Smooth muscle cell (in vitro differentiated cells): ENCODE data around the gene PROK2. TPM values are rescaled to one million over a fixed set of nuclear protein-coding genes. Genes with fewer than 3 reads are reported as not detected.

Experiments used
- DNase-seq: peaks from one replicate; lab custom pipeline; 2025; ENCODE audit not compliant: unreplicated experiment; lab: John Stamatoyannopoulos, UW
- H2AFZ ChIP-seq: fragments of 200-600 bp; sonication (generic); 2 replicates; pipeline ENCODE4 v1.6.0; 2016; ENCODE audit warnings: antibody characterized with exemption, low read depth, mild to moderate bottlenecking
- H3F3A ChIP-seq: fragments of 200-600 bp; sonication (generic); 2 replicates; pipeline ENCODE4 v1.6.0; 2017; ENCODE audit warnings: antibody characterized with exemption, low read depth
- H3K27ac ChIP-seq: fragments of 200-600 bp; sonication (generic); 2 replicates; pipeline ENCODE4 v1.5.1; 2016; ENCODE audit warnings: low read depth, mild to moderate bottlenecking
- H3K27me3 ChIP-seq: fragments of 200-600 bp; sonication (generic); 2 replicates; pipeline ENCODE4 v1.6.1; 2016; ENCODE audit warnings: low read depth, mild to moderate bottlenecking
- H3K36me3 ChIP-seq: fragments of 200-600 bp; sonication (generic); 2 replicates; pipeline ENCODE4 v1.5.1; 2016; ENCODE audit warnings: low read depth
- H3K4me1 ChIP-seq: fragments of 200-600 bp; sonication (generic); 2 replicates; pipeline ENCODE4 v1.5.1; 2016; ENCODE audit warnings: low read depth
- H3K4me2 ChIP-seq: fragments of 200-600 bp; sonication (generic); 2 replicates; pipeline ENCODE4 v1.6.0; 2016; ENCODE audit warnings: mild to moderate bottlenecking
- H3K4me3 ChIP-seq: fragments of 200-600 bp; sonication (generic); 2 replicates; pipeline ENCODE4 v1.5.1; 2016; ENCODE audit warnings: mild to moderate bottlenecking
- H3K79me2 ChIP-seq: fragments of 200-600 bp; sonication (generic); 2 replicates; pipeline ENCODE4 v1.6.0; 2016; ENCODE audit warnings: low read depth, mild to moderate bottlenecking
- H3K9ac ChIP-seq: fragments of 200-600 bp; sonication (generic); 2 replicates; pipeline ENCODE4 v1.6.0; 2016; ENCODE audit warnings: low read depth
- H3K9me3 ChIP-seq: fragments of 200-600 bp; sonication (generic); replicated peaks from 2 replicates; pipeline ENCODE4 v1.5.1; 2016; ENCODE audit warnings: low read depth
- H4K20me1 ChIP-seq: fragments of 200-600 bp; sonication (generic); 2 replicates; pipeline ENCODE4 v1.6.0; 2016; ENCODE audit warnings: low read depth
- WGBS: methylation state at CpG from one replicate; pipeline ENCODE4 v1.1.7; 2016; ENCODE audit warnings: low lambda C conversion rate; 5-methylcytosine and 5-hydroxymethylcytosine counted together
- polyA plus RNA-seq: library from polyadenylated mRNA; unstranded; fragments of >200 nt; fragmentation: Nextera tagmentation; extraction: Ambion mirVana; gene quantifications from 2 replicates; pipeline ENCODE4 v1.2.1, GENCODE V29; 2016
- total RNA-seq: library from RNA; depleted of rRNA; stranded (reverse); fragments of >200 nt; gene quantifications from 2 replicates; pipeline ENCODE4 v1.2.3, GENCODE V29; 2014
- TF ChIP-seq, protein P1 (sequence below): fragments of 200-600 bp; sonication (generic); IDR thresholded peaks from 2 replicates; pipeline ENCODE4 v1.5.1; 2017; ENCODE audit warnings: borderline replicate concordance, mild to moderate bottlenecking, antibody characterized with exemption; ENCODE audit not compliant: insufficient read depth, poor library complexity, severe bottlenecking

Gene PROK2
- total and polyA plus RNA-seq, 2 experiments from 2014 or later = not detected

DNA sequence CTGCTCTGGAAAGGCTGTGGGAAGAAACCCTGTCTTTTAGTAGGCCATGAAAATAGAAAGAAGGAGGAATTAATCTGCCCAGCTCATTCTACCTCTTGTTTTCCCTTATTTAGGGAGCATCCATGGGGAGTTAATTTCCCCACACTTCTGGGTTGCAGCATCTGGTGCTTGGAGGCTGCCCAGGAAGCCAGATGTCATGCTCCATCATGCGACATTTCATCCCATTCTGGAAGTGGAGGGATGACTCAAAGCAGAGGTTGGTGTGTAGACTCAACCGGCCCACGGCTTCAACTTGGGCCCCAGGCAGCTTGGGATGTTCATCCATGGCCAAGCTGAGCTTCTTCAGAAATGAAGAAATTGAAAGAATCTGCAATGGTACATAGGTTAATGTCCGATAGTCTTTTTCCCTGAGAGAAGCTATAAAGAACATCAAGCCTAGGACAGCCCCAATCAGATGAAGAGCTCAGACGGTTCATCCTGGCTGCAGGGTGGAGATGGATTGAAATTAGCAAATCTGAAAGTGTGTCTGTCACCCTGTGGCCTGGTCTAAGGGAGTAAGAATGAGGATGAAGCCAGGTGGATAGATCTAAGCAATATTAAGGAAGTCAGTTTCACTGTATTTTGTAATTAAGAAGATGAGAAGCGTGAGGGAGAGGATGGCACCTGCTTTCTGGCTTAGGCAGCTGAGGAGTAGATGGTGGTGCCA lies 24.5 kb upstream of the PROK2 start:
- Histone ChIP-seq H3K4me1 (no peaks in the 10 kb centered on the region), H3K36me3 (no peaks in the 10 kb centered on the region), H3F3A (no peaks in the 10 kb centered on the region), H3K9ac (no peak overlapping the region), H2AFZ (no peak overlapping the region), H3K27me3 (no peaks in the 10 kb centered on the region), H3K4me2 (no peak overlapping the region), H3K27ac (no peak overlapping the region), H4K20me1 (no peaks in the 10 kb centered on the region), H3K4me3 (no peak overlapping the region), H3K9me3 (no peaks in the 10 kb centered on the region), H3K79me2 (no peaks in the 10 kb centered on the region)
- WGBS = 92% methylated on average over 6 of the region's 6 CpGs
- no peak for DNase-seq
- TF ChIP-seq, protein P1, sequence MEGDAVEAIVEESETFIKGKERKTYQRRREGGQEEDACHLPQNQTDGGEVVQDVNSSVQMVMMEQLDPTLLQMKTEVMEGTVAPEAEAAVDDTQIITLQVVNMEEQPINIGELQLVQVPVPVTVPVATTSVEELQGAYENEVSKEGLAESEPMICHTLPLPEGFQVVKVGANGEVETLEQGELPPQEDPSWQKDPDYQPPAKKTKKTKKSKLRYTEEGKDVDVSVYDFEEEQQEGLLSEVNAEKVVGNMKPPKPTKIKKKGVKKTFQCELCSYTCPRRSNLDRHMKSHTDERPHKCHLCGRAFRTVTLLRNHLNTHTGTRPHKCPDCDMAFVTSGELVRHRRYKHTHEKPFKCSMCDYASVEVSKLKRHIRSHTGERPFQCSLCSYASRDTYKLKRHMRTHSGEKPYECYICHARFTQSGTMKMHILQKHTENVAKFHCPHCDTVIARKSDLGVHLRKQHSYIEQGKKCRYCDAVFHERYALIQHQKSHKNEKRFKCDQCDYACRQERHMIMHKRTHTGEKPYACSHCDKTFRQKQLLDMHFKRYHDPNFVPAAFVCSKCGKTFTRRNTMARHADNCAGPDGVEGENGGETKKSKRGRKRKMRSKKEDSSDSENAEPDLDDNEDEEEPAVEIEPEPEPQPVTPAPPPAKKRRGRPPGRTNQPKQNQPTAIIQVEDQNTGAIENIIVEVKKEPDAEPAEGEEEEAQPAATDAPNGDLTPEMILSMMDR = no peak

DNA sequence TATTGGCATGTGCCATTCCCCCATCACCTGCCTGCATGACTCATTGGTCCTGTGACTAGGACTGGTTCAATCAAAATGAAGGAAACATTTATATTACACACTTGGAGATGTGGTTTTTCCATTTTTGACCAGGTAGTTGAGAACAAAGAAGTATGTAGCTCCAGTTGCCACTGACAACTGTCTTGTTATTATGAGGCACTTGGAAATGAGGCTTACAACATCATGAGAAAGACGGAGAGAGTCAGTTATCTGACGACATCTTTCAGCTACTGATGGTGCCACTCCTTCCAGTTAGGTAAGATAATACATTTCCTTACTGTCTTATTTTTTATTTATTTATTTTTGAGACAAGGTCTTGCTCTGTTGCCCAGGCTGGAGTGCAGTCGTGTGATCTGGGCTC lies 21.8 kb upstream of the PROK2 start:
- WGBS = 93% methylated on average over 3 of the region's 3 CpGs
- H3K27ac ChIP-seq = no peak overlapping the region
- TF ChIP-seq, protein P1 = no peak

DNA sequence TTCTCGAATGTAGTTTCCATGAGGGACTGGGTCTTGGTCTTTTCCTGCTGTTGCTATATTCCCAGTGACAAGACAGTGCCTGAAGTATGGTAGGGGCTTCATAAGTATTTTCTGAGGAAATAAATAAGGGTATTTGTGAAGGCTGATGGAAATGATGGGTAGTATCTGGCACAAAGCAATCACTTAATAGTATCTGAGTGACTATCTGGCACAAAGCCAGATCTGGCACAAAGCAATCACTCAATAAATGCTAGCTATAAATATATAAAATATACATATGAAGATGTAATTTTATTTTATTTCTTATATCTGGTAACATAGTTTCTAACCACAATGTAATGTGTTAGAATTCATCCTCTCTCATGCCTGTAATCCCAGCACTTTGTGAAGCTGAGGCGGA lies 20.7 kb upstream of the PROK2 start:
- Histone ChIP-seq H2AFZ (no peak overlapping the region), H3K27ac (no peak overlapping the region), H3F3A (no peaks in the 10 kb centered on the region), H3K4me2 (no peak overlapping the region), H3K27me3 (peaks cover 6% of the 10 kb centered on the region), H4K20me1 (no peaks in the 10 kb centered on the region), H3K36me3 (no peaks in the 10 kb centered on the region), H3K9me3 (no peaks in the 10 kb centered on the region), H3K4me1 (no peaks in the 10 kb centered on the region), H3K9ac (no peak overlapping the region), H3K4me3 (no peak overlapping the region), H3K79me2 (no peaks in the 10 kb centered on the region)
- no peak for DNase-seq
- TF ChIP-seq, protein P1 = no peak
- WGBS = 90% methylated on average over 2 of the region's 2 CpGs

More for the DNA sequence above, 21.8 kb upstream of the PROK2 start:
- no peak for DNase-seq
- Histone ChIP-seq H3K36me3 (no peaks in the 10 kb centered on the region), H3K4me2 (no peak overlapping the region), H3K4me1 (no peaks in the 10 kb centered on the region), H3F3A (no peaks in the 10 kb centered on the region), H2AFZ (no peak overlapping the region), H4K20me1 (no peaks in the 10 kb centered on the region), H3K4me3 (no peak overlapping the region), H3K79me2 (no peaks in the 10 kb centered on the region), H3K9me3 (no peaks in the 10 kb centered on the region), H3K9ac (no peak overlapping the region), H3K27me3 (no peaks in the 10 kb centered on the region)

DNA sequence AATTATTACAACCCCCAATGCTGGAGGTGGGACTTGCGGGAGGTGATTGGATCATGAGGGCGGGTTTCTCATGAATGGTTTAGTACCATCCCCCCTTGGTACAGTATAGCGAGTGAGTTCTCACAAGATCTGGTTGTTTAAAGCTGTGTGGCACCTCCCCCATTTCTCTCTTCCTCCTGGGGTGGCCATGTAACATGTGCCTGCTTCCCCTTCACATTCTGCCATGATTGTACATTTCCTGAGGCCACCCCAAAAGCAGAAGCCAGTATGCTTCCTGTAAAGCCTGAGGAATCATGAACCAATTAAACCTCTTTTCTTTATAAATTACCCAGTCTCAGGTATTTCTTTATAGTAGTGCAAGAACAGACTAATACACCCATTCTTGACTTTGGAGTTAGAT lies 20.3 kb upstream of the PROK2 start:
- Histone ChIP-seq H3K27me3 (peaks cover 10% of the 10 kb centered on the region), H3K9ac (no peak overlapping the region), H4K20me1 (no peaks in the 10 kb centered on the region), H3K79me2 (no peaks in the 10 kb centered on the region), H3K9me3 (no peaks in the 10 kb centered on the region), H3K4me2 (no peak overlapping the region), H3F3A (no peaks in the 10 kb centered on the region), H3K4me3 (no peak overlapping the region), H3K36me3 (no peaks in the 10 kb centered on the region), H3K4me1 (no peaks in the 10 kb centered on the region), H2AFZ (no peak overlapping the region), H3K27ac (no peak overlapping the region)
- no peak for DNase-seq
- TF ChIP-seq, protein P1 = no peak
- WGBS = 98% methylated on average over 3 of the region's 3 CpGs
